ENCODE data around the gene PDXP. TPM values are rescaled to one million over a fixed set of nuclear protein-coding genes. Genes with fewer than 3 reads are reported as not detected.
"Not testable (repeated sequence)": the region's sequence is repeated elsewhere in the genome, so short reads cannot be mapped to it uniquely, and the experiment has no call there.

PDXP gene
- total and polyA plus RNA-seq, 2 of the 13 experiments (the other 11 are each of a cell fraction or from before 2014, with no cell fraction given) = 58.2 to 70.6 TPM

DNA sequence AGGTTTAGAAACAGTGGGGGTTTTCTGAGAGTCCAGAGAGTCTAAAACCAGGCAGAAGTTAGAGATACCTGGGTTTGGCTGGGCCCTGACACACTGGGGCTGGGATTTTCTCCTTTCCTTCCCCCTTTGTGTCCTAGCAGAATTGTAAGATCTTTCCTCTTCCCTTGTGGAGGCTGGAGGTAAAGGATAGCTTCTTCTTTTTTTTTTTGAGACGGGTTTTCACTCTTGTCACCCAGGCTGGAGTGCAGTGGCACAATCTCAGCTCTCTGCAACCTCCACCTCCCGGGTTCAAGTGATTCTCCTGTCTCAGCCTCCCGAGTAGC lies 48.4 kb upstream of the PDXP start:
- TF ChIP-seq NR2C2 (CRISPR knock-in tag; IDR thresholded peaks at IDR 0.05; ENCODE audit: borderline replicate concordance) (0 out of 2 replicates have a peak, but pooled peaks have one; percentile 1), ZNF770 (CRISPR knock-in tag; IDR thresholded peaks at IDR 0.05) (peak; percentile 17; the same call in 1 of the 2 replicates)
- TF ChIP-seq, protein P1, sequence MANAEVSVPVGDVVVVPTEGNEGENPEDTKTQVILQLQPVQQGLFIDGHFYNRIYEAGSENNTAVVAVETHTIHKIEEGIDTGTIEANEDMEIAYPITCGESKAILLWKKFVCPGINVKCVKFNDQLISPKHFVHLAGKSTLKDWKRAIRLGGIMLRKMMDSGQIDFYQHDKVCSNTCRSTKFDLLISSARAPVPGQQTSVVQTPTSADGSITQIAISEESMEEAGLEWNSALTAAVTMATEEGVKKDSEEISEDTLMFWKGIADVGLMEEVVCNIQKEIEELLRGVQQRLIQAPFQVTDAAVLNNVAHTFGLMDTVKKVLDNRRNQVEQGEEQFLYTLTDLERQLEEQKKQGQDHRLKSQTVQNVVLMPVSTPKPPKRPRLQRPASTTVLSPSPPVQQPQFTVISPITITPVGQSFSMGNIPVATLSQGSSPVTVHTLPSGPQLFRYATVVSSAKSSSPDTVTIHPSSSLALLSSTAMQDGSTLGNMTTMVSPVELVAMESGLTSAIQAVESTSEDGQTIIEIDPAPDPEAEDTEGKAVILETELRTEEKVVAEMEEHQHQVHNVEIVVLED (CRISPR knock-in tag; IDR thresholded peaks at IDR 0.05; ENCODE audit: borderline replicate concordance) = 0 out of 2 replicates have a peak, but pooled peaks have one; percentile 16
- in situ Hi-C loops (cut with HindIII; ENCODE audit: extremely low pct_ligation_motif_present, low pct_unique_long_range_greater_than_20kb); DNase-seq (ENCODE audit: low spot score); H3K9me3 ChIP-seq (ENCODE audit: low read length); H3K36me3 ChIP-seq (replicated peaks in 1 of 2; ENCODE audit: control insufficient read depth in 1 of 2, insufficient read depth in 2 of 2, low read length in 2 of 2); intact Hi-C loops (cut with micrococcal nuclease; ENCODE audit: unreplicated experiment); ATAC-seq; H3K27me3 ChIP-seq (ENCODE audit: control insufficient read depth in 1 of 2, insufficient read depth in 2 of 2, low read length in 2 of 2); BruUV-seq (replicated peaks); H4K20me1 ChIP-seq (ENCODE audit: insufficient read depth, low read length); H2AFZ ChIP-seq (ENCODE audit: low read length); FAIRE-seq: not testable (repeated sequence)
- H3K4me3 ChIP-seq (replicated peaks in 1 of 3; ENCODE audit: insufficient read depth in 1 of 3, low read depth in 2 of 3, low read length in 3 of 3) = peak overlapping the region; percentile 78 to 92 (median 82)
- H3K4me1 ChIP-seq (ENCODE audit: insufficient read depth, low read length) = peaks cover 40% of the 10 kb centered on the region
- WGBS (ENCODE audit: low lambda C conversion rate) = 76% methylated on average over 3 of the region's 3 CpGs
- peak overlapping the region; percentile 97 for H3K27ac ChIP-seq (ENCODE audit: extremely low read length, insufficient read depth, low read length)
- H3K79me2 ChIP-seq (ENCODE audit: insufficient read depth, low read length) = peaks cover 20% of the 10 kb centered on the region
- CTCF ChIA-PET (ENCODE audit: low intra/inter-chr PET ratio, low total read pairs) = interaction anchor here (0.8 kb wide), 1 partner anchor 23 kb away, joined by 3 read pairs; no protein-coding TSS in a partner anchor
- peak overlapping the region; percentile 90 for H3K4me2 ChIP-seq (ENCODE audit: low read depth, low read length)
- H3K9ac ChIP-seq (ENCODE audit: insufficient read depth, low read depth, low read length) = peak overlapping the region; percentile 80
- POLR2A ChIA-PET = interaction anchor here (1.1 to 6.0 kb wide), 9 partner anchors 9 to 98 kb away, joined by 3 to 75 read pairs (median 12); partner anchors contain the start of genes PDXP and SH3BP1

Measured in HepG2 (cell line).